ENCODE results near the gene WFS1.

The WFS1 gene

DNA sequence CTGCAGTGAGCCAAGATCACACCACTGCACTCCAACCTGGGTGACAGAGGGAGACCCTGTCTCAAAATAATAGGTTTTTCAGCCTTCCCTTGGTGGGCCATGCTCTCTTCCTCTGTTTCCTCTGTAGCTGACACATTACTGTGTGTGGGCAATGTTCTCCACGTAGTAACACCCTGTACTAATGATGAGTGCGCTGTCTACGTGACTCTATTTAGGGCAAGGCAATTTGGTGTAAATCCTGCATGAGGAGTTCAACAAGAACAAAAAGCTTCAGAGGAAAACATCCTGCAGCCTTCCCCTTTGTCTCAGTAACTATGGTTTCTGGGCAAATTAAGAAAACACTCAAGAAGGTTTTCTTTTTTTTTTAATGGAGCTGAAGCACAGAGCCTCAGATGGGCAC is 44.9 kb upstream of the WFS1 start:
- DNase-seq (ENCODE audit: low spot score), result no peak
- ATAC-seq (ENCODE audit: low read depth), result no peak

GRCh38 chr4:6225469-6225868 is 44.2 kb upstream of the WFS1 start:
- Histone ChIP-seq H3K4me1 (ENCODE audit: insufficient read depth, poor library complexity, severe bottlenecking) (no peaks in the 10 kb centered on the region), H3K27me3 (ENCODE audit: insufficient read depth, poor library complexity, severe bottlenecking) (peaks cover 20% of the 10 kb centered on the region), H3K27ac (ENCODE audit: poor library complexity, severe bottlenecking) (no peak overlapping the region), H3K36me3 (ENCODE audit: low read depth) (no peaks in the 10 kb centered on the region), H3K9me3 (ENCODE audit: severe bottlenecking) (no peaks in the 10 kb centered on the region), H3K4me3 (ENCODE audit: severe bottlenecking) (no peak overlapping the region)
- no peak for TF ChIP-seq CTCF (IDR thresholded peaks at IDR 0.05; ENCODE audit: poor library complexity, severe bottlenecking)
- DNase-seq (ENCODE audit: low spot score) (no peak), ATAC-seq (ENCODE audit: low read depth) (0 out of 3 replicates have a peak, but pooled peaks have one; percentile 29)

More for the DNA sequence above, 44.9 kb upstream of the WFS1 start:
- Histone ChIP-seq H3K36me3 (ENCODE audit: low read depth) (no peaks in the 10 kb centered on the region), H3K4me3 (ENCODE audit: severe bottlenecking) (no peak overlapping the region), H3K4me1 (ENCODE audit: insufficient read depth, poor library complexity, severe bottlenecking) (no peaks in the 10 kb centered on the region), H3K27me3 (ENCODE audit: insufficient read depth, poor library complexity, severe bottlenecking) (peaks cover 25% of the 10 kb centered on the region), H3K27ac (ENCODE audit: poor library complexity, severe bottlenecking) (no peak overlapping the region), H3K9me3 (ENCODE audit: severe bottlenecking) (no peaks in the 10 kb centered on the region)
- TF ChIP-seq CTCF (IDR thresholded peaks at IDR 0.05; ENCODE audit: poor library complexity, severe bottlenecking), result no peak

DNA sequence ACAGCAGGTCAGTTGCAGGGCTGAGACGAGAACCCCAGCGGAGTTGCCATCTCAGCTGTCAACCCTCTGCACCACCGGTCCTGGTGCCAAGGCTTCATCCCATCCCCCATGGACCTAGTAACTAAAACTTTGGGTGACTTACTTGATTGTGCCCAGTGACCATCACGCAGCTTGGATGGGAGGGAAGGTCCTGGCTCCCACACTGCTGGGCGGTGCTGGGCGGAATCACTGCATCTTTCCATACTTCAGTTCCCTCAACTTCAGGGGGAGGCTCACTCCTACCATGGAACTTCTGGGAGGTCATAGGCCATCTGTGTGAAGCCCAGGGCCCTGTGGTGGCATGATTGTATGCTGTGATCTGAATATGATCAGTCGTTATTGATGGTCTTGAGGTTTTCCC is 43.1 kb upstream of the WFS1 start:
- no peaks in the 10 kb centered on the region for H3K4me1 ChIP-seq (ENCODE audit: insufficient read depth, poor library complexity, severe bottlenecking)
- H3K27ac ChIP-seq (ENCODE audit: poor library complexity, severe bottlenecking), result no peak overlapping the region
- DNase-seq (ENCODE audit: low spot score), result no peak
- peaks cover 10% of the 10 kb centered on the region for H3K27me3 ChIP-seq (ENCODE audit: insufficient read depth, poor library complexity, severe bottlenecking)
- H3K36me3 ChIP-seq (ENCODE audit: low read depth), result no peaks in the 10 kb centered on the region
- H3K4me3 ChIP-seq (ENCODE audit: severe bottlenecking), result no peak overlapping the region
- TF ChIP-seq CTCF (IDR thresholded peaks at IDR 0.05; ENCODE audit: poor library complexity, severe bottlenecking), result no peak
- H3K9me3 ChIP-seq (ENCODE audit: severe bottlenecking), result no peaks in the 10 kb centered on the region
- no peak for ATAC-seq (ENCODE audit: low read depth)

- Histone ChIP-seq H3K4me1 (ENCODE audit: insufficient read depth, poor library complexity, severe bottlenecking) (no peaks in the 10 kb centered on the region), H3K27me3 (ENCODE audit: insufficient read depth, poor library complexity, severe bottlenecking) (peaks cover 5% of the 10 kb centered on the region), H3K36me3 (ENCODE audit: low read depth) (no peaks in the 10 kb centered on the region), H3K9me3 (ENCODE audit: severe bottlenecking) (no peaks in the 10 kb centered on the region), H3K4me3 (ENCODE audit: severe bottlenecking) (no peak overlapping the region), H3K27ac (ENCODE audit: poor library complexity, severe bottlenecking) (no peak overlapping the region)
- ATAC-seq (ENCODE audit: low read depth), result no peak
- DNase-seq (ENCODE audit: low spot score), result no peak
- TF ChIP-seq CTCF (IDR thresholded peaks at IDR 0.05; ENCODE audit: poor library complexity, severe bottlenecking), result no peak
These were observed 42.1 kb upstream of the WFS1 start for GRCh38 chr4:6227412-6228157.

All from RWPE2 (cell line).